ENCODE measurements around the gene KCNJ15.

The KCNJ15 gene

DNA sequence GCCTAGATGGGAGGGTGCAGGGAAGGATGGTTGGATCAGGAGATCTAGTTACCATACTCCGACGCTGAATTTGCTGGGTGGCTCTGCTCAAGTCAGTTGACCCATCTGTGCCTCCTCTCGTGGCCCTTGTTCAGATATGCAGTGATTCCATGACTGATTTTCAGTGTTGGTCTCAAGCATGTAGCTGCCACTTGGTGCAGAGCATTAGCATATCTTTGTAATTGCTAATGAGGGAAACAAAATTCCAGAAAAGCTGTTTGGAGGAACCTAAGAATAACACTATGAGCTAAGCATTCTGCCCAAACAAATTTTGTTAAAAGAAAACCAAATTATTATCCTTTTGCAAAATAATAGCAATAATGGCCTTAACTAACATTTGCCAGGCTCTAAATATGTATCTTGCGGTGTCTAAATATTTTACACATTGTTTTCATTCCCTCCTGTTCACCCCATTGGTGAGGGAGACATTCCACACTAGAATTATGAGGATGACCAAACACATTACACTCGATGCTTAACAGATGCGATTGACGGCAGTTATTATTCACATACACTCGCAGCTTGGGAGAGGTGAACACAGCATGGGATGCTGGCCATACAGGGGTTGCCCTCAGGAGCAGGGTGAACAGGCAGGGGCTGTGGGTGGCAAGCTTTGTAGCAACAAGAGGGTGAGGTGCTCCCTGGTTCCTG, 69.1 kb downstream of the KCNJ15 start:
- DNase-seq (ENCODE audit: low read depth, low spot score), result no peak

DNA sequence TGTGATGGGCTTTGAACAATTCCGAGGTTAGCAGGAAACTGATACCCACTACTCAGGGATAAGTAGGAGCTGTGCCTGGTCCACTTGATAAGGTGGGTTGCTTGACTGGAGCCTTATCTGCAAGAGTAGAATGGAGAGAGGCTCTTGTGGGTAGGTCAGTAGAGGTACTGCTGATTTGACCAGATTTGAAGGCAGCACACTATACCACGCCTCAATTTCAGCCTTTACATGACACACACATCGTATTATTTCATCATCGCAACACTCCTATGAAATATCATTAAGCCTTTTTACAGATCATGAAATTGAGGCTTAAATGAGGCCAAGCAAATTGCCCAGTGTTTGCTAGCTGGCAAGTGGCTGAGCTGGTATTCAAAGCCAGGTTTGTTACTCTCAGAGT, 69.6 kb downstream of the KCNJ15 start:
- DNase-seq (ENCODE audit: low read depth, low spot score), result no peak

DNA sequence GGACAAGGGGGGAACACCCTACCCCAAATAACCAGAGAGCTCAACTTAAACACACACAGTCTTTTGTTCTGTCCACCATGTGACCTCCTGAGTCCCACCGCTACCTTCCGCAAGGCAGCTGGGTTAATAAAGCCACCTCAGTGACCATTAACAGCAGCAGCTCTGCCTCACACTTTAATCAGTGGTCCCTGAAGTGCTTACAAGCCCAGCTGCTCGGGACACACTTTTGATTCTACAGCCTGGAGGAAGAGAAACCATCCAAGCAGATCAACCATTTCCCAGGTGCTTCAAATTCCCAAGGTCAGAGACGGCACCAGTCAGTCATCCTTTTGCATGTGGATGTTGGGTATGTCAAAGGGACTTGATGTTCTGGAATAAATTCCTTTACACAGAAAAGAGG, 70.1 kb downstream of the KCNJ15 start:
- DNase-seq (ENCODE audit: low read depth, low spot score), result no peak

DNA sequence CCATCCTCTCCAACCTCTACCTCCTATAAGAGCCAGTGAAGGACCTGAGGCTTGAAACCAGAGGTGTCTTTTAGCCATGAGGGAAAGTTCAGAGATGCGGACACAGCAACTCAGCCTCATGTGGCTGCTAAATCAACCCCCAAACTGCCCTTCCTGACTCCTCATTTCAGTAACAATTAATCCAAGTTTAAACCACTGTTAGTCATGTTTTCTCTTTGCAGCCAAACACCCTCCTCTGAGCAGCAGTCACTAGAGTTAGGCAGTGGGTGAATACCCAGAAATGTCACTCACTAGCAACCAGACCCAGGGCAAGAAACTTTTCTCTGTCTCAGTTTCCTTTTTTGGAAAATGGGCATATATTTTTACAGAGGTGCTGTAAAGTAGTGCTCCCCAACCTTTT, 71.2 kb downstream of the KCNJ15 start:
- DNase-seq (ENCODE audit: low read depth, low spot score), result no peak

DNA sequence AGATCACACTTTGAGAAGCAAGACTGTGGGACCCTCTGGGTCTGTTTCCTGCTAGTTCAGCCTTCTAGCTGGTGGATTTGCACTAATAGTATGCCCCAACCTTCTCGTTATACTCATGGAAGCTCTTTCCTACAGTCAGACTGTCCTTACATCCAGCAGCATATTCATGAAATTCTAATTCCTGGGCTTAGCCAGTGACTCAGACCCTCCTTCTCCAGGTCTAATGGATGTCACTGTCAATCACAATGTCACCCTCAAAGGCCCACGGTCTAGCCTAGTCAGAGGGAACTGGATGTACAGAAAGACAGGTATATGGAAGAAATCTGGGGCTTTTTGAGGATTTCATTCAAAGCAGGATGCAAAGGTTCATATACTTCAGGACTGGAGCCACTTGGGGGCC, 72.4 kb downstream of the KCNJ15 start:
- no peak for DNase-seq (ENCODE audit: low read depth, low spot score)

DNA sequence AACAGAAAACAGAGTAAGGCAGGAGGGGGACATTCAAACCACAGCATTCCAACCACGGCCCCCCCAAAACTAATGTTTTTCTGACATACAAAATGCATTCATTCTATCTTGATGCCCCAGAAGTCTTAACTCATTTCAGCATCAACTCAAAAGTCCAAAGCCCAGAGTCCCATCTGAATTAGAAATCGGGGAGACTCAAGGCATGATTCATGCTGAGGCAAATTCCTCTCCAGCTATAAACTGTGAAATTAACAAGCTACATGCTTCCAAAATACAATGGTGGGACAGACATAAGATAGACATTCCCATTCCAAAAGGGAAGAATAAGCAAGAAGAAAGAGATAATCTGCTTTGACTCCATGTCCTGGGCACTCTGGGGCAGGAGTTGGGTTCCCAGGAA, 73.9 kb downstream of the KCNJ15 start:
- no peak for DNase-seq (ENCODE audit: low read depth, low spot score)

DNA sequence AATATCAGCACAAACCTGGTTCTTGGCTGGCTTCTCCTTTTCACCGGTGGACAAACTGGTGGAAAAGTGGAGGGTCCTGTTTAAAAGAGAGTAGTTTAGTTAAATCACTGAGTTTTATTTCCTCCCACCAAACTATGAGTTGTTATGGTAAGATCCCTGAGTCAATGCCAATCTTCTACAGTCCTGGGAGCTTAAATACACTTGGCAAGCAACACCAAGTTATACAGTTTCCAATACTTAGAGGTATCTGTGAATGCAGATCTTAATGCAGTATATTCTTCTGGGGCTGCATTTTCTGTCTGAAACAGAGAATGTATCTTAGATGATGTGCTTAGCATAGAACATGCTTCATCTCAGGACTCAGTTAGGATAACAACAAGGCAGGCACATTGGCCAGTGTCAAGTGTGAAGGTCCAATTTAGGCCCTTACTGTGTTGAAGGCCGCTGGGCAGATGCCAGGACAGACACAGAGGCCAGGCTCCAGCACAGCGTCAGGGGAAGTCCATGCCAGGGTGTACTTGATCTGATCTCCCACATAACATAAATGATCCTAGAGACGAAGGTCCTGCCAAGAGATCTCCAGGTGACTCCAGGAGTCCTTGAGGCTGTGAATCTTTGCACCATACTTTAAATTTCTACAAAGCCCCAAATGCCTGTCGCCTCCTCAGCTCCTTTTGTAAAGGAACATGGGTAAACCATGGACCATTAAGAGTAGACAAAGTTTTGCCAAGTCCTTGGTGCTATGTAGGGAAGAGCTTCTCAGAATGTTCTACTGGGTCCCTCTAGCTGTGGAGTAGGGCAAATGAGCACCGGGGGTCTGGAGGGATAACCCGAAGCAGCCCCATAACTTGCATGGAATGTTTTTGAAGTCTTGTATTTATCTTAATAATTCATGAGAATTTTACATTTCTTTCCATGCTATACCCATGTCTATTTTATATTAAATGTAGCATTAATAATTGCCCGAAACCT, 76.8 kb downstream of the KCNJ15 start:
- no peak for DNase-seq (ENCODE audit: low read depth, low spot score)

DNA sequence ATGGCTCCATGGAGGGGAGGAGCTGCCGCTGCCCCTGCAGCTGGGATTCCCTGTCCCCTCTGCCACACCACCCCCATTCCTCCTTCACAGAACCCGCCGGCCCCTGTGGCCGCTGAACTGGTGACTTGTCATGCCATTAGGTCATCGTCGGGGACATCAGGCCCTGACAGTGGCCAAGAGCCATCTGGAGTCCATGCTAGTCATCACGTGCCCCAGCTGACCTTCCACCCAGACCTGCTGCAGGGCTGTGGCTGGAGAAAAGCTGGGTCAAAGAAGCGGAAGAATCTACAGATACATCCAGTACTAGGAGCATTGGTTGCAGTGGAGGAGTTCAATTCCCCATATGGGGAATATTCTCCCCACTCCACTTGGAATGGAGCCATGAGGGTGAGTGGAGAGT, 78.1 kb downstream of the KCNJ15 start:
- DNase-seq (ENCODE audit: low read depth, low spot score), result no peak

DNA sequence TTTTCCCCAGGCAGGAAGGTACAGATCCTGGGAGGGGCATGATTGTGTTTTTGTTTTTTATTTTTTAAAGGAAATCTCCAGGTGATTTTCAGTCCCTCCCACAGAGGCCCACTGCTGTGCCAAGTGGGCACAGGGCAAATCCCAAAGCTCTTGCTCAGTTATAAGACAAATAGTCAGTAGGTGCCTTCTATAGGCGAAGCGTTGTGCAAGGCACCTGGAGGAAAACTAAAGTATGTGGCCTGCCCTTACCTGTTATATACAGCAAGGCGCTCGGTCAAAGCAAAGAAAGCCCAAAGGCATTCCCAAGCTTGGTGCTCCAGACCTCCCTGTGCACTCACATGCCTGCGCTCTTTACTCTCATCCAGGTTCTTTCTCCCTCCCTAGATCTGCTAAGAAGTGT, 81.0 kb downstream of the KCNJ15 start:
- no peak for DNase-seq (ENCODE audit: low read depth, low spot score)

DNA sequence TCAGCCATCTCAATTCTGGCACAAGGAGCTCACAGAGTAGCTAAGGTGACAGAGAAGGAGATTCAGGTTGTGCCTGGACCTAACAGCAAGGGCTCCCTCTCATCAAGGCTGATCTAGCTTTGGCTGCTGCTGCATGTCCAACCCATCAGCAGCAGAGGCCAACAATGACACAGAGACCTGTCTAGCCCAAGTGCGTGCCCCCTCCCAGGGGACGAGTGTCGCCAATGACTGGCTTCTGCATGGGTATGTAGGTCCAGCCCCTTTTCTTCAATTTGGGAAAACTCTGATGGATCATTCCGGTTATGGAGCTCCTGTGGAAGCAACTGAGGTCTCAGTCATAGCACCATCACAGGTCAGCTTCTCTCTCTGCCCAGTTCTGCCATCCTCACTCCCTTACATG, 83.3 kb downstream of the KCNJ15 start:
- DNase-seq (ENCODE audit: low read depth, low spot score), result no peak

DNA sequence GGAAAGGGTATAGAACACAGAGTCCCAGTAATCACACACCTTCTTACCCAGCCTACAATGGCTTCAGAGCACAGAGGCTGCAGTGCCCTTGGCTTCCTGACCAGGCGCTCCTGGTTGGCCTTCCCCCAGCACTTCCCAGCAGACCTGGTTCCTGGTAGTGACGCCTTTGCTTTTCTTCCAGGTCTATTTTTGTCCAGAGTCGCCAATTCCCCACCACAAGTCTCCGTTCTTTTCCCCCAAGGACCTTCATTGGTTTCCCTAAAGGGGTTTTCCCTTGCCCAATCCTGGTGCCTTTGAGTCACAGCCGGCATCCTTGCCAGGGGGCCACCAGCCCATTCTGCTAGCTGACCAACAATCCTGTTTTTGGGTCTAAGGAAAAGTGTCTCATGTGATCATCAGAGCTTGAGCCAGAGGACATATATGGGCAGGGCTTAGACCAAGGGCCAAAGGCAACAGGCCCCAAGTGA, 84.8 kb downstream of the KCNJ15 start:
- DNase-seq (ENCODE audit: low read depth, low spot score), result no peak

DNA sequence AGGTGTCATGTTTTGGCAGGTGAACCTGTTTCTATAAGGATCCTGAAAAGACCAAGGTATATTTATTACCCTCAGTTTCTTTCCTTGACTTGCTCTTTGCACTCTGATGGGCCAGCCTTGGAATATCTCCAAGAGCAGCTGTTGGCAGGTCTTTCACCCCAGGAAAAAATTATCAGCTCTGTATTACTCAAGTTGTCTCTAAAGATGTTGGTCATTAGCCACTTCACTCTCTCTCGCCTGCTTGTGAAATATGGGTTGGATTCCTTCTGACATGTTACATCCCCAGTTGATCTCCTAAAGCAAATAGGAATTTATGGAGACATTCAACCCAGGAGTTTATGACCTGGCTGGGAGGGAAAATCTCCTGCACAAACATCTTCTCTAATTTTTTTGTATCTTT, 85.9 kb downstream of the KCNJ15 start:
- DNase-seq (ENCODE audit: low read depth, low spot score), result no peak

DNA sequence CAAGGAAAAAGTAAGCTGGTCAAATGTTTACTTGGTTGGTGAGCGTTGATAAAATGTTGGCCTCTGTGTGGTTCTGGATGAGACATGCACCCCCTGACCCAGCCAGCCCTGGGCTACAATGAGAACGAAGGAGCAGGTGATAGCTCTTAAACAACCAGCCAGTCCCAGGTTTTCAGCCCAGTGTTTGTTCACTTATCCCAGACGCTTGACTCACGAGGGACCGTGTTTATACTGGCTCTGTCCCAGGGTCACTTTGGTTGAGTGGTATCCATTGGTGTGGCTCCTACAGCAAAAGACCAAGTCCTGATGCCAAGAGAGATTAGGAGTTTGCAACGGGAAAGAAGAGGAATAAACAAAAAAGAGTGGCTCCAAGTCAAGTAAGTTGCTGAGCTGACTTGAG, 86.9 kb downstream of the KCNJ15 start:
- DNase-seq (ENCODE audit: low read depth, low spot score), result no peak

DNA sequence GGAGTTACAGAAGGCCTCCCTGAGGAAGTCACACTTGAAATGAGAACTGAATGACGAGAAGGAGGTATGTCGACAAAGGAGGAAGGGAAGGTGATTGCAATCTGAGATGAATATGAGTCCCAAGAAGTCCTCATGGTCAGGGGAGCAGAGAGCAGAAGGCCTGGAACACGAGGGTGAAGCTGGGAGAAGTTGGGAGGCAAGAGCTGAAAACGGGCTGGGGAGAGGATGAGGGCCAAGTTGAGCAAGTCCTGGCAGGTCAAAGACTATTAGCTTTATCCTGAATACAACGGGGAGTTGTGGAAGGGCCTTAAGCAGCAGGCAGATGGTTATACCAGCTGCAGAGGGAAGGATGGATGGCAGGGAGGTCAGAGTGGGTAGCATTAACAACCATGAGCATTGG, 89.5 kb downstream of the KCNJ15 start:
- DNase-seq (ENCODE audit: low read depth, low spot score), result no peak

DNA sequence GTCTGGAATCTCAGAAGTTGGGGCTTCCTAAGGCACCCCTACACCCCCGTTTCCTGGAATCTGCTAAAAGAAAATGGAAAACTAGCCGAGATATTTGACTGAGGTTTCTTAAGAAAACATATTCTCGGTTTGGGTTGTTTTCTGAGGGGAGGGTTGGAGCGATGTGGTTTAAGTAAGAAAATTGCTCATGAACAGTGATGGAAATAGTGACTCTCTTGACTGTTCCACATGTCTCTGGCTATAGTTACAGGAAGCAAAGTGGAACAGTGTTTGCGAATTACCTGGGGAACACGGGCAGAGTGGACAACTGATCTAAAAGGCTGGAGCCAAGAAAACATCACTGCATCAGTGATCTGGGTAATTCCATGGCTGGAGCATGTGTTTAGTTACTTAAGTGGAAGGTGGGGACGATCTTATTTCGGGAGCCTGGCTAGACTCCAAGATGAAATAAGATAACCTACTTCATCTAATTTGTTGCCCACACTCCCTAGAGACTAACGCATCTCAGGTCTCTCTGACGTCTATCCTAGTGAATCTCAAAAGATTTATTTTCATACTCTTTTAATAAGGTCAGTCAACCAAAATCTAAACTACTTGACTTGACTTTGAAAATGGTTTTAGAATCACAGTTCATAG, 92.4 kb downstream of the KCNJ15 start:
- DNase-seq (ENCODE audit: low read depth, low spot score), result peak; percentile 62

DNA sequence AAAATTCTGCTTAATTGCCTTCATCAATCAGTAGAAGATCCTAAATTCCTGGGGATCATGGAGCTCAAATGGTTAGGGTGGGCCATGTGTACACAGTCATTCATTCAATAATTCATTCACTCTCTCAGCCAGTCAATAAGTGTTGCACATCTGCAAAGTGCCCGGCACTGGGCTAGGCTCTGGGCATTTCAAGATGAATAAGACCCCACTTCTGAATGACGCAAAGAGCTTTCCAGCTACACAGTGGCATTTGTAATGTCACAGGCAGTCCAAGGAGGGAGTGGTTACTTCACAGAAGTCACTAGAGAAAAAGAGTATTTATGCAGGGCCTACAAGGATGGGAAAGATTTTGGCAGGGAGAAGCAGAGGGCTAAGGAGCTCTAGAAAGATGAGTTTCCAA, 93.2 kb downstream of the KCNJ15 start:
- DNase-seq (ENCODE audit: low read depth, low spot score), result no peak

DNA sequence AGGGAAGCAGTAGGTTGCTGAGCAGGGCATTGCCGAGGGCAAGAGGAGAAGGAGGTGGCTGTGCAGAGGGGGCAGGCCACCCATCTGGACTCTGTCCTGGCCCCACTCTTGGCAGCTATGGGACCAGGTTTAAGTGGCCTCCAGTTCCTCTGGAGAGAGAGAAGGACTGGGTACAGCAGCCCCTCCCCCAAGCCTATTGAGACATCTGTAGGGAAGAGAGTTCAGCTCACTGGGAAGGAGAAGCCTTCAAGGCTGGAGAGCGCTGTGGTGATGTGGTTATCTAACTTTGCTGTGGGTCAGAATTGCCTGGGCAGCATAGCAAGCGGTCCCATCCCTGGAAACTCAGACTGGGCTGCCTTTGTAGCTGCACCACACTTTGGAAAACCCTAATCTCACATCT, 93.9 kb downstream of the KCNJ15 start:
- DNase-seq (ENCODE audit: low read depth, low spot score), result no peak

DNA sequence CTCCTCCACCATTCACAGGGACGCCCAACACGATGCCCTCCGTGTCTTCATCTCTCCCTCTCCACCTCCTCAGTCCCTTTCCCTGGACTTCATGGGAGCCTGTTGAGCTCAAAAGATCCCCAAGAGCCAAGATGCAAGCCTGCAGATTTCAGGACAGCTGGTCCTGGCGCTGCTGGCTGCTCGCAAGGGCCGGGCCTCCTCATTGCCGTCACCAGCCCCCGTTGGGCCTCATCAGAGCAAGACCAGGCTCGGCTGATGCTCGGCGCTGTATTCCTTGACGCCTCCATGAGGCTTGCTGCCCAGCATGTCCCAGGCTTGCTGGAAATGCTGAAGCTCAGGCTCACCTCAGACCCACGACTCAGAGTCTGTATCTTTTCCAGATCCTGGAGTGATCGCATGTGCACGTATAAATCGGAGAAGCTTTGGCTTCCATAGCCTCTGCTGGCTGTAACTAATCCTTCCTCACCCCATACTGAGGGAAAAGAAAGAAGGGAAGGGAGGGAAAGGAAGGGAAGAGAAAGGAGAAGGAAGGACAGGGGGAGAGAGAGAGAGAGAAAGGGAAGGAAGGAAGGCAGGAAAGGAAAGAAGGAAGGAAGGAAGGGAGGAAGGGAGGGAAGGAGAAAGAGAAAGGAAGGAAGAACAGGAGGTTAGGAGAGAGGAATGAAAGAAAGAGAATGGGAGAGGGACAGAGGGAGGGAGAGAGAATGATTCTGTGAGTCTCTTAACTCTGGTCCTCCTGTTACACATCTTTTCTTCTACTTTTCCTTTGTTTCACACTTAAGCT, 94.6 kb downstream of the KCNJ15 start:
- no peak for DNase-seq (ENCODE audit: low read depth, low spot score)

DNA sequence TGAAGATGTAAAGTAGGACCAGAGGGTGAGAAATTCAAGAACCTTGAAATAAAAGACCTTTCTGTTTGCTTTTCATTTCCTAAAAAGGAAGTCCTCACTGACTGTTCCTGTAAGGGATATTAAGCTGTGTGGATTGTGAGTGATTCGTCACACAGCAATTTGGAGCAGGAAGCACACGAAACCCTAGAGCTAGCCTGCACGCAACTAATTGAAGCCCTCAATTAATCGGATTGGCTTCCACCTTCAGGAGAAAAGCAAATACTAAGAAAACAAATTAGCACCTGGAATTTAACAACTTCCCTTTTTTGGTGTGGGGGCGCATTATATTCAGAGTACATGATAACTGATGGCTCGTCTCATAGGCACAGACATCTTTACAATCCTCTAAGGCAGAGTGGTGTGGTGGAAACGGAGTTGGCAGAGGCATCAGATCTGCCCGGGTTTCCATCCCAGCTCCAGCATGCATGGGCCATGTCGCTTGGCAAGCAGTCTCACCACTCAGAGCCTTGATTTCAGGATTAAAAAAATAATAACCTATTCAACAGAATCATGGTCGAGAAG, 95.2 kb downstream of the KCNJ15 start:
- no peak for DNase-seq (ENCODE audit: low read depth, low spot score)

DNA sequence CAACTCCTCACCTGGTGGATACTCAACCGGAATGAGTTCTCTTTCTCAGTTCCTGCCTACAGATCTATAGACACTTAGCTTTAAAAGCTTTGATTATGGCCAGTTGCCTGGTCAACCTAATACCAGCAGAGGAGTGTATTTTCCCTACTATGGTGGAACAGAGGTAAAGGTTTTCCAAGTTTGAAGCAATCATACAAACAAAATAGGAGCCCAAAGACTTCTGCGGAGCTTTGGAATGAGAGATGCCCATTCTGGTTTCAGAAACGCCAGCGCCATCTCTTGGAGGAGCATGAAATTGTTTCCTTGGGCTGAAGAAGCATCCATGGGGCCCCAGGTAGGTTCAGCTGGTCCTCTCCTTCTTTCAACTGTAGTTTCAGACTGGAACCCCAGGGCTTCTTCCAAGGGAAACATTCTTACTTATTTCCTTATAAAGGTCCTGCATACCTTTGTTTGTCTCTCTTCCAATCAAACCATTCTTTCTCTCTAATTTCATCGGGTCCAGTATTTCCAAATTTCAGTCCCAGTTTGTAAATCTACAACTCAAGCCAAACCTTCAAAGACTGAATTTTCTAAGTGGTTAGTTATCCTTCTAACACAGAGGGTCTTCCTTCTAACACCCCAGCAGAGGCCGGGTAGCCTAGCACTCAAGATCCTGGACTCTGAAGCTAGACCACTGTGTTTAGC, 95.9 kb downstream of the KCNJ15 start:
- DNase-seq (ENCODE audit: low read depth, low spot score), result peak; percentile 52

DNA sequence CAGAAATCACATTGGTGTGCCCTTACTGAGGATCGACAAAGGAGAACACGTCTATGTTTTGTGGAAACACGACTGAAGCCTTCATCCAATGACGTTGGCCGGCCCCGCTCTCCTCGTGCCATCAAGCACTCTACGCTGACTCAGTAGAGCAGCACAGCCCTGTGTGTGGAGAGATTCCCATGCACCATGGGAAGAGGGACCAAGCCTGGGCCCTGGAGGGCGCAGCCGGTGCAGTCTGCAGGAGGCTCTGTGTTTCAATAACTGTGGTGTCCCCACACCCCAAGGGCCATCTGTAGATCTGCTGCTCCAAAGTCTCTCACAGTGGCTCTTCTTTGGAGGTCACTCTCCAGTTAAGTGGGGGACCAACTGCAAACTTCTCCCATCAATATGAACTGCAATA, 97.4 kb downstream of the KCNJ15 start:
- DNase-seq (ENCODE audit: low read depth, low spot score), result no peak
